SK-N-SH (cell line): Measurements from ENCODE around the gene RFX2.

Experiments used
- CHD2 ChIP-seq: fragments of 150-350 bp; IDR thresholded peaks from 2 replicates; pipeline ENCODE4 v1.6.1; 2018; ENCODE audit warnings: low read length; ENCODE audit not compliant: partially characterized antibody
- CTCF ChIP-seq: fragments of 200-600 bp; sonication (generic); IDR thresholded peaks from 2 replicates; pipeline ENCODE4 v1.6.1; 2017; ENCODE audit warnings: antibody characterized with exemption, mild to moderate bottlenecking, moderate library complexity
- JUND ChIP-seq: IDR thresholded peaks from 2 replicates; pipeline ENCODE4 v1.4.0; 2012
- MXI1 ChIP-seq: IDR thresholded peaks from 2 replicates; pipeline ENCODE4 v1.6.1; 2012; ENCODE audit warnings: mild to moderate bottlenecking, low read depth, low read length, improper control_type of control experiment
- NRF1 ChIP-seq: IDR thresholded peaks from 2 replicates; pipeline ENCODE4 v1.6.1; 2012; ENCODE audit warnings: low read depth, mild to moderate bottlenecking, low read length
- POLR2AphosphoS5 ChIP-seq: IDR thresholded peaks from 2 replicates; pipeline ENCODE4 v1.6.1; 2012; ENCODE audit warnings: low read depth, low read length
- RCOR1 ChIP-seq: fragments of 150-350 bp; IDR thresholded peaks from 2 replicates; pipeline ENCODE4 v1.6.1; 2017; ENCODE audit warnings: antibody characterized with exemption, low read length
- REST ChIP-seq: IDR thresholded peaks from 2 replicates; pipeline ENCODE4 v1.6.1; 2012; ENCODE audit warnings: mild to moderate bottlenecking, low read depth, low read length, moderate library complexity
- USF2 ChIP-seq: fragments of 150-350 bp; IDR thresholded peaks from 2 replicates; pipeline ENCODE4 v1.6.1; 2017; ENCODE audit warnings: antibody characterized with exemption, low read length, low read depth, borderline replicate concordance

GRCh38 chr19:5956323-5956722 is 154.0 kb downstream of the RFX2 start:
- TF ChIP-seq USF2 (no peak), CTCF (no peak), JUND (no peak), CHD2 (no peak), POLR2AphosphoS5 (no peak), NRF1 (no peak), RCOR1 (no peak), REST (no peak), MXI1 (no peak)
